Prostate gland (tissue), 2 donors: ENCODE results near the gene ADARB2.

Experiments
- CTCF ChIP-seq, 4 experiments: fragments of 200-600 bp in 2 of 4; fragments of 450-650 bp in 2 of 4; sonication (generic) in 2 of 4; IDR thresholded peaks; 1 replicate in 3 of 4; 2 replicates in 1 of 4; pipeline ENCODE4 v1.5.1; 2016 to 2019; ENCODE audit warnings: antibody characterized with exemption in 4 of 4, mild to moderate bottlenecking in 2 of 4, moderate library complexity in 2 of 4
- POLR2A ChIP-seq: fragments of 450-650 bp; IDR thresholded peaks from one replicate; pipeline ENCODE4 v1.6.1; 2016; ENCODE audit warnings: antibody characterized with exemption, mild to moderate bottlenecking

- TF ChIP-seq CTCF (IDR thresholded peaks at IDR 0.05) = no peak
- no peak for TF ChIP-seq POLR2A
Observed at GRCh38 chr10:1395025-1395480, 342.3 kb downstream of the ADARB2 start.
